ENCODE results near the gene OGG1.

OGG1 gene

DNA sequence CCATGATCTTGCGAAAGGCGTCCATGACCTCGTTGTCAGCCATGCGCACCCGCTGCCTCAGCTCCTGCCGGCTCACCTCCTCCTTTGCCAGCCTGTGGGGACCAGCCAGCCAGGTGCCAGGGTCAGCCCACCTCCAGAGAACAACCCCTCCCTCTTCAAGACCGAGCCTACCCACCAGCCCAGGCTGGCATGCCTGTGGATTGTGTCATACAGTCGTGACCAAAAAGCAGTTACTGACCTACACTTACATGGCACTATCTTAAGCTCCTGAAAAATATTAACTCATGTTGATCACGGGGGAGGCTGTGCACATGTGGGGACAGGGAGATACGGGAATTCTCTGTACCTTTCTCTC lies 30.7 kb downstream of the OGG1 start:
- Histone ChIP-seq H3K36me3 (ENCODE audit: insufficient read depth, low read length) (peaks cover 44% of the 10 kb centered on the region), H3K9ac (ENCODE audit: low read length) (no peak overlapping the region), H3K27ac (ENCODE audit: low read depth, low read length) (no peak overlapping the region), H3K9me3 (ENCODE audit: low read length) (no peaks in the 10 kb centered on the region), H3K4me3 (ENCODE audit: low read depth in 1 of 2, low read length in 2 of 2) (no peak overlapping the region), H3K4me1 (ENCODE audit: insufficient read depth, low read length) (peaks cover 9% of the 10 kb centered on the region), H3K27me3 (ENCODE audit: control insufficient read depth in 1 of 2, insufficient read depth in 2 of 2, low read length in 2 of 2) (no peaks in the 10 kb centered on the region)

- Histone ChIP-seq H3K27ac (ENCODE audit: low read depth, low read length) (no peak overlapping the region), H3K4me3 (ENCODE audit: low read depth in 1 of 2, low read length in 2 of 2) (no peak overlapping the region), H3K27me3 (ENCODE audit: control insufficient read depth in 1 of 2, insufficient read depth in 2 of 2, low read length in 2 of 2) (no peaks in the 10 kb centered on the region), H3K4me1 (ENCODE audit: insufficient read depth, low read length) (peaks cover 9% of the 10 kb centered on the region), H3K36me3 (ENCODE audit: insufficient read depth, low read length) (peaks cover 47% of the 10 kb centered on the region), H3K9ac (ENCODE audit: low read length) (no peak overlapping the region), H3K9me3 (ENCODE audit: low read length) (no peaks in the 10 kb centered on the region)
These were observed 31.2 kb downstream of the OGG1 start for GRCh38 chr3:9780910-9781309.

DNA sequence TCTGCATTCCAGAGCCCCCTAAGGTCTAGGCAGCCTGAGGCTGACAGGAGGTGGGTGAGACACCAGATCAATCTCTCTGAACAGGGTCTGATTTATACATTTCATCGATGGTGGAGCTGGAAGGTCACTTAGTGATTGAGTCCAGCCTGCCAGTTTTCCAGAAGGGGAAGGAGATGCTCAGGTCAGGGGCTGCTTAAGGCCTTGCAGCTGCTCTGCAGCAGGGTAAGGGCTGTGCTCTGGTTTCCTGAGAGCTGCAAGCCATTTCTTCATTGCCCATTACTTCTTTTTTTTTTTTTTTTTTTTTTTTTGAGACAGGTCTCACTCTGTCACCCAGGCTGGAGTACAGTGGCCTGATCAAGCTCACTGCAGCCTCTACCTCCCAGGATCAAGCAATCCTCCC lies 31.8 kb downstream of the OGG1 start:
- peaks cover 53% of the 10 kb centered on the region for H3K36me3 ChIP-seq (ENCODE audit: insufficient read depth, low read length)
- H3K4me1 ChIP-seq (ENCODE audit: insufficient read depth, low read length) = peaks cover 9% of the 10 kb centered on the region
- no peak overlapping the region for H3K9ac ChIP-seq (ENCODE audit: low read length)
- no peaks in the 10 kb centered on the region for H3K9me3 ChIP-seq (ENCODE audit: low read length)
- H3K4me3 ChIP-seq (ENCODE audit: low read depth in 1 of 2, low read length in 2 of 2) = no peak overlapping the region
- H3K27me3 ChIP-seq (ENCODE audit: control insufficient read depth in 1 of 2, insufficient read depth in 2 of 2, low read length in 2 of 2) = no peaks in the 10 kb centered on the region
- no peak overlapping the region for H3K27ac ChIP-seq (ENCODE audit: low read depth, low read length)

DNA sequence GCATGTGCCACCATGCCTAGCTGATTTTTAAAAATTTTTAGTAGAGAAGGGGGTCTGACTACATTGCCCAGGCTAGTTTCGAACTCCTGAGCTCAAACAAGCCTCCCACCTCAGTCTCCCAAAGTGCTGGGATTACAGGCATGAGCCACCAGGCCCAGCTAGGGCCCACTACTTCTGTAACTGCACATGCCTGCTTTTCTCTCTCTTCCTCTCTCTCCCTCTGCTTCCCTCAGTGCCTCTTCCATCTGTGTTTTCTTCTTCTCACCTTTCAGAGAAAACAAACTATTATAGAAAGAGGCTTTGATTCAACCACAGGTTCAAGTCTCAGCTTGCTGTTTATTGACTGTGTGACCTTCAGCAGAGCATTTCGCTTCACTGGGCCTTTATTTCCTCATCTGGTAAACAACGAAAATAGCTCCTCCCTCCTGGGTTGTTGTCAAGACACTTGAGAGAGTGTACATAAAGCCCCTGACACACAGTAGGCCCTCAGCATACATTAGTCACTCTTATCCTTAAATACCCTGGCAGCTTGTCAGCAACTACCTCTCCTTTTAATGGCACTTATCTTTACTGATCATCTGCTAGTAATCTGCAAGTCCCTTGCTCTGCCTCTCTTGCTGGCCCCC lies 32.3 kb downstream of the OGG1 start:
- Histone ChIP-seq H3K36me3 (ENCODE audit: insufficient read depth, low read length) (peaks cover 58% of the 10 kb centered on the region), H3K27me3 (ENCODE audit: control insufficient read depth in 1 of 2, insufficient read depth in 2 of 2, low read length in 2 of 2) (no peaks in the 10 kb centered on the region), H3K4me1 (ENCODE audit: insufficient read depth, low read length) (peaks cover 9% of the 10 kb centered on the region), H3K9me3 (ENCODE audit: low read length) (no peaks in the 10 kb centered on the region), H3K4me3 (ENCODE audit: low read depth in 1 of 2, low read length in 2 of 2) (no peak overlapping the region), H3K27ac (ENCODE audit: low read depth, low read length) (no peak overlapping the region), H3K9ac (ENCODE audit: low read length) (no peak overlapping the region)

DNA sequence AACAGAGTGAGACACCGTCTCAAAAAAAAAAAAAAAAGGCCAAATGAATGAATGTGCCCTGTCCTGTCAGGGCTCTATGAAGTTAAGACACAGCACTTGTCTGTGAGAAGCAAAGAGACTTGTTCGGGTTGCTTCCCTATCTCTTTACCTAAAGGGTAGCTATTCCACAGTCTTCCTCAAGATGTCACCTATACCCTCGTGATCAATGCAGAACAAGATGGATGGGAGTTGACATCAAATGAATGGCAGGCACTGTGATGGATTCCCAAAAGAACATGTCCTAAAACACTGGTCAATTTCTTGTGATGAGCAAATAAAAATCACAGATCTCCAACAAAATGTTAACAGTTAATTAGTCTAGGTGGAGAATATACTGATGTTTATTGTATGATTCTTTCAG lies 33.0 kb downstream of the OGG1 start:
- no peaks in the 10 kb centered on the region for H3K27me3 ChIP-seq (ENCODE audit: control insufficient read depth in 1 of 2, insufficient read depth in 2 of 2, low read length in 2 of 2)
- H3K4me1 ChIP-seq (ENCODE audit: insufficient read depth, low read length) = peaks cover 9% of the 10 kb centered on the region
- no peaks in the 10 kb centered on the region for H3K9me3 ChIP-seq (ENCODE audit: low read length)
- no peak overlapping the region for H3K9ac ChIP-seq (ENCODE audit: low read length)
- H3K36me3 ChIP-seq (ENCODE audit: insufficient read depth, low read length) = peaks cover 65% of the 10 kb centered on the region
- no peak overlapping the region for H3K4me3 ChIP-seq (ENCODE audit: low read depth in 1 of 2, low read length in 2 of 2)
- no peak overlapping the region for H3K27ac ChIP-seq (ENCODE audit: low read depth, low read length)

DNA sequence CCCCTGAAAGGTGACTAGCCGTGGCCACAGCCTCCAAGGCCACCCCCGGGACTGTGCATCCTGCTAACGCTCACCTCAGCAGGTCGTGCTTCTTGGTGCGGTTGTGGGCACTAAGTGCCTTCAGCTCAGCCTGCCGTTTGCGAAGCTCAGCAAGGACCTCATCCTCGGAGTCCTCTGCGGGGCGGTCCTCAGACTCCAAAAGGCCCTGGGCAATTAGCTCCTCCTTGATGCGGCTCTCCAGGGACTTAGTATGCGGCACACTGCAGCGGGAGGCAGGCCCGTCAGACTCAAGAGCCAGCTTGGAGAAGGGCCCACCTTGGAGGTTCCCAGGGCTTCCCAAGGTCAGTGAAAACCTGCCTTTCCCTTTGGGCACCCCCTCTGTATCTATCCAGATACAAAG lies 34.2 kb downstream of the OGG1 start:
- peaks cover 3% of the 10 kb centered on the region for H3K4me1 ChIP-seq (ENCODE audit: insufficient read depth, low read length)
- H3K27ac ChIP-seq (ENCODE audit: low read depth, low read length) = no peak overlapping the region
- H3K9me3 ChIP-seq (ENCODE audit: low read length) = no peaks in the 10 kb centered on the region
- H3K27me3 ChIP-seq (ENCODE audit: control insufficient read depth in 1 of 2, insufficient read depth in 2 of 2, low read length in 2 of 2) = no peaks in the 10 kb centered on the region
- H3K36me3 ChIP-seq (ENCODE audit: insufficient read depth, low read length) = peaks cover 66% of the 10 kb centered on the region
- no peak overlapping the region for H3K9ac ChIP-seq (ENCODE audit: low read length)
- H3K4me3 ChIP-seq (ENCODE audit: low read depth in 1 of 2, low read length in 2 of 2) = no peak overlapping the region

DNA sequence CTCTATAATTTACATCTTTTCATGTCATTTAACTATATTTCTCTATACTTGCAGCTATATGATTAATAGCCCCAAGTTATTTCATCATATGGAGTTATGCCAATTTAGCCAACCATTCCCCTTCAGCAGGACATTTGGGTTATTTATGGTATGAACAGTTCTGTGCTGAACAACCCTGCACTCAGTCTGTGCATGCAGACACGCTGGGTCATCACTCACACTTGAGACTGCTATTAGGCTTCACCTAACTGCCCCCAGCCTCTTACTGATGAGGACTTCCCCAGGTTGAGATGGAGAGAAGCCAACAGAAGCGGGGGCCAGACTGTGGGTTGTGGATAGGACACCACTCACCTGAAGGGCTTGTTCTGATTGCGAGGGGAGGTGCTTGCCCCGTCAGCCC lies 35.2 kb downstream of the OGG1 start:
- Histone ChIP-seq H3K4me3 (ENCODE audit: low read depth in 1 of 2, low read length in 2 of 2) (no peak overlapping the region), H3K27ac (ENCODE audit: low read depth, low read length) (no peak overlapping the region), H3K27me3 (ENCODE audit: control insufficient read depth in 1 of 2, insufficient read depth in 2 of 2, low read length in 2 of 2) (no peaks in the 10 kb centered on the region), H3K9me3 (ENCODE audit: low read length) (no peaks in the 10 kb centered on the region), H3K36me3 (ENCODE audit: insufficient read depth, low read length) (peaks cover 70% of the 10 kb centered on the region), H3K9ac (ENCODE audit: low read length) (no peak overlapping the region), H3K4me1 (ENCODE audit: insufficient read depth, low read length) (no peaks in the 10 kb centered on the region)

GRCh38 chr3:9785602-9786001 lies 35.9 kb downstream of the OGG1 start:
- Histone ChIP-seq H3K4me1 (ENCODE audit: insufficient read depth, low read length) (peaks cover 2% of the 10 kb centered on the region), H3K36me3 (ENCODE audit: insufficient read depth, low read length) (peaks cover 69% of the 10 kb centered on the region), H3K9ac (ENCODE audit: low read length) (no peak overlapping the region), H3K9me3 (ENCODE audit: low read length) (no peaks in the 10 kb centered on the region), H3K4me3 (ENCODE audit: low read depth in 1 of 2, low read length in 2 of 2) (no peak overlapping the region), H3K27ac (ENCODE audit: low read depth, low read length) (no peak overlapping the region), H3K27me3 (ENCODE audit: control insufficient read depth in 1 of 2, insufficient read depth in 2 of 2, low read length in 2 of 2) (no peaks in the 10 kb centered on the region)

DNA sequence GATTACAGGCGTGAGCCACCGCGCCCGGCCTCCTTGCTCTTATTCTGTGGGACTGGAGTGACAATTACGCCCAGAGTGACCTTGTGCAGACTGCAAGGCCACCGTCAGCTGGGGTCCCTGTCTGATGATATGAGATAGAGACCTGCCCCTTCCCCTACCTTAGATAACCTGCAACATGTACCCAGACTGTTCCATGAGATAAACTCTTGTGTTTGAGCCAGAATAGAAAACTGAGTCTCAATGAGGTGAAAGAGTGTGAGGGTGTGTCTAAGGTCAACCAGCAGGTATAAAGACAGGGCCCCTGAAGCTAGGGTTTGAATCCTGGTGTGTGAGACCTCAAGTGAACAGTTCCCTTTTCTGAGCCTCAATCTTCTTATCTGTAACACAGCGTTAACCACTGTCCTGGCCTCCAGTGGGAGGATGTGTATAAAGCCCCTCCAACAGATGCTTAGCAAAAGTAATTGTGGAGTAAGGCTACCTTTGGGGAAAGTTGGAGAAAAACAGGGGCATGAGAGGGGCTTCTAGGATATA lies 36.5 kb downstream of the OGG1 start:
- peaks cover 9% of the 10 kb centered on the region for H3K4me1 ChIP-seq (ENCODE audit: insufficient read depth, low read length)
- no peak overlapping the region for H3K4me3 ChIP-seq (ENCODE audit: low read depth in 1 of 2, low read length in 2 of 2)
- peaks cover 71% of the 10 kb centered on the region for H3K36me3 ChIP-seq (ENCODE audit: insufficient read depth, low read length)

GRCh38 chr3:9786825-9787669 lies 37.3 kb downstream of the OGG1 start:
- H3K9me3 ChIP-seq (ENCODE audit: low read length) = no peaks in the 10 kb centered on the region
- H3K36me3 ChIP-seq (ENCODE audit: insufficient read depth, low read length) = peaks cover 68% of the 10 kb centered on the region
- peaks cover 15% of the 10 kb centered on the region for H3K4me1 ChIP-seq (ENCODE audit: insufficient read depth, low read length)
- no peaks in the 10 kb centered on the region for H3K27me3 ChIP-seq (ENCODE audit: control insufficient read depth in 1 of 2, insufficient read depth in 2 of 2, low read length in 2 of 2)
- no peak overlapping the region for H3K4me3 ChIP-seq (ENCODE audit: low read depth in 1 of 2, low read length in 2 of 2)
- H3K9ac ChIP-seq (ENCODE audit: low read length) = no peak overlapping the region
- no peak overlapping the region for H3K27ac ChIP-seq (ENCODE audit: low read depth, low read length)

More for the DNA sequence above, 36.5 kb downstream of the OGG1 start:
- Histone ChIP-seq H3K27ac (ENCODE audit: low read depth, low read length) (no peak overlapping the region), H3K9ac (ENCODE audit: low read length) (no peak overlapping the region), H3K9me3 (ENCODE audit: low read length) (no peaks in the 10 kb centered on the region), H3K27me3 (ENCODE audit: control insufficient read depth in 1 of 2, insufficient read depth in 2 of 2, low read length in 2 of 2) (no peaks in the 10 kb centered on the region)

- Histone ChIP-seq H3K4me3 (ENCODE audit: low read depth in 1 of 2, low read length in 2 of 2) (no peak overlapping the region), H3K27ac (ENCODE audit: low read depth, low read length) (no peak overlapping the region), H3K27me3 (ENCODE audit: control insufficient read depth in 1 of 2, insufficient read depth in 2 of 2, low read length in 2 of 2) (no peaks in the 10 kb centered on the region), H3K9ac (ENCODE audit: low read length) (no peak overlapping the region), H3K4me1 (ENCODE audit: insufficient read depth, low read length) (peaks cover 15% of the 10 kb centered on the region), H3K9me3 (ENCODE audit: low read length) (no peaks in the 10 kb centered on the region), H3K36me3 (ENCODE audit: insufficient read depth, low read length) (peaks cover 61% of the 10 kb centered on the region)
These were observed 38.0 kb downstream of the OGG1 start for GRCh38 chr3:9787714-9788113.
